Activated CD4-positive, alpha-beta T cell treated with anti-CD3 and anti-CD28 coated beads, Interleukin-2, amount 10 ng/mL, durations not matched to agents 7 days and 5 days (primary cell): ENCODE measurements around the gene C1orf105. TPM values are rescaled to one million over a fixed set of nuclear protein-coding genes. Genes with fewer than 3 reads are reported as not detected.

Experiments
- CTCF ChIA-PET: fragments of 350-600 bp; sonication (Branson Sonifier 250); formaldehyde crosslinking; loops from one replicate; lab custom pipeline; 2021; ENCODE audit warnings: antibody characterized with exemption; lab: Charles Lee
- POLR2A ChIA-PET: fragments of 350-600 bp; sonication (Branson Sonifier 250); formaldehyde crosslinking; loops from one replicate; lab custom pipeline; 2021; ENCODE audit warnings: antibody characterized with exemption; lab: Charles Lee
- DNase-seq: peaks from one replicate; pipeline ENCODE4 v3.0.0-alpha.2; 2020
- H3K27ac Mint-ChIP-seq: one replicate; pipeline ENCODE4 v1.8.0; 2021; ENCODE audit warnings: mild to moderate bottlenecking, moderate library complexity, mixed read lengths
- H3K27me3 Mint-ChIP-seq: one replicate; pipeline ENCODE4 v1.8.0; 2021; ENCODE audit warnings: mixed read lengths
- H3K36me3 Mint-ChIP-seq: one replicate; pipeline ENCODE4 v1.8.0; 2021; ENCODE audit warnings: low read depth, mixed read lengths
- H3K4me1 Mint-ChIP-seq: one replicate; pipeline ENCODE4 v1.8.0; 2021; ENCODE audit warnings: mixed read lengths
- H3K4me3 Mint-ChIP-seq: one replicate; pipeline ENCODE4 v1.8.0; 2021; ENCODE audit warnings: mild to moderate bottlenecking, moderate library complexity, mixed read lengths
- H3K9me3 Mint-ChIP-seq: one replicate; pipeline ENCODE4 v1.8.0; 2021; ENCODE audit warnings: mixed read lengths
- total RNA-seq, 2 experiments: library from RNA; stranded (reverse); gene quantifications; one replicate each; pipeline ENCODE4 v1.2.3, GENCODE V29; 2021

The C1orf105 gene
- total RNA-seq, 2 experiments from 2014 or later, result not detected

GRCh38 chr1:172453153-172453545 lies 32.7 kb downstream of the C1orf105 start:
- Mint-ChIP-seq H3K4me3 (no peak overlapping the region), H3K9me3 (no peaks in the 10 kb centered on the region), H3K4me1 (peaks cover 27% of the 10 kb centered on the region), H3K27ac (no peak overlapping the region), H3K36me3 (no peaks in the 10 kb centered on the region), H3K27me3 (no peaks in the 10 kb centered on the region)
- ChIA-PET CTCF (interaction anchor here (0.8 kb wide), 1 partner anchor 10 kb away, joined by 3 read pairs; the partner anchor contains the start of gene PIGC), POLR2A (no interaction called here)
- DNase-seq, result no peak

DNA sequence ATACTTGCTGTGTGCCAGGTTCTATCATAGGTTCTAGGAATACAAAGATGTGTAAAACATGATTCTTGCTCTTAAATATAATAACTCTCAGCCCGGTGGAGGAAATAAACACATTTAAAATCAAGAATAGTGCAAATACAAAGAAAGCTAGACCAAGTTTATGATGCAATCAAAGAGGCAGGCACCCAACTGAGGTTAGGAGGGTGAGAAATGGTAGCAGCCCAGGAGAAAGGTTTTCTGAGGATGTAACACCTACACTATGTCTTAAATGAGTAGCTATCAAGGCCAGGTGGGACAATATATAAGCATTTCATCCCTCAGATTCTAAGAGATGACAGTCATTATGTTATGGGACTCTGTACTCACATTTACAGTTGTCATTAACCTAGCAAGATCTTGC lies 33.1 kb downstream of the C1orf105 start:
- Mint-ChIP-seq H3K4me3 (no peak overlapping the region), H3K27ac (no peak overlapping the region), H3K36me3 (no peaks in the 10 kb centered on the region), H3K9me3 (no peaks in the 10 kb centered on the region), H3K4me1 (peaks cover 27% of the 10 kb centered on the region), H3K27me3 (no peaks in the 10 kb centered on the region)
- POLR2A ChIA-PET, result no interaction called here
- no peak for DNase-seq
- CTCF ChIA-PET, result interaction anchor here (1.1 kb wide), 1 partner anchor 10 kb away, joined by 4 read pairs; the partner anchor contains the start of gene PIGC

- no peak overlapping the region for H3K4me3 Mint-ChIP-seq
These were observed 35.0 kb downstream of the C1orf105 start for GRCh38 chr1:172455451-172455850.

GRCh38 chr1:172456344-172456769 lies 35.9 kb downstream of the C1orf105 start:
- no peaks in the 10 kb centered on the region for H3K36me3 Mint-ChIP-seq
- H3K9me3 Mint-ChIP-seq, result no peaks in the 10 kb centered on the region
- no peak overlapping the region for H3K4me3 Mint-ChIP-seq
- ChIA-PET POLR2A (no interaction called here), CTCF (interaction anchor here (0.7 to 2.8 kb wide), 4 partner anchors 9 to 817 kb away, joined by 3 to 7 read pairs (median 4); partner anchors contain the start of gene PIGC)
- no peak overlapping the region for H3K27ac Mint-ChIP-seq
- no peak for DNase-seq
- H3K4me1 Mint-ChIP-seq, result peaks cover 4% of the 10 kb centered on the region
- peaks cover 23% of the 10 kb centered on the region for H3K27me3 Mint-ChIP-seq

More at GRCh38 chr1:172455451-172455850, 35.0 kb downstream of the C1orf105 start:
- ChIA-PET CTCF (interaction anchor here (1.1 kb wide), 1 partner anchor 11 kb away, joined by 4 read pairs; the partner anchor contains the start of gene PIGC), POLR2A (no interaction called here)
- no peak for DNase-seq
- peaks cover 13% of the 10 kb centered on the region for H3K4me1 Mint-ChIP-seq
- no peaks in the 10 kb centered on the region for H3K36me3 Mint-ChIP-seq
- H3K27me3 Mint-ChIP-seq, result peaks cover 16% of the 10 kb centered on the region
- H3K27ac Mint-ChIP-seq, result no peak overlapping the region
- H3K9me3 Mint-ChIP-seq, result no peaks in the 10 kb centered on the region

- POLR2A ChIA-PET, result no interaction called here
- CTCF ChIA-PET, result interaction anchor here (1.4 to 2.8 kb wide), 4 partner anchors 8 to 14 kb away, joined by 3 to 8 read pairs (median 6); partner anchors contain the start of gene PIGC
- DNase-seq, result no peak
- Mint-ChIP-seq H3K27me3 (peaks cover 27% of the 10 kb centered on the region), H3K36me3 (no peaks in the 10 kb centered on the region), H3K9me3 (no peaks in the 10 kb centered on the region), H3K4me3 (no peak overlapping the region), H3K27ac (no peak overlapping the region), H3K4me1 (no peaks in the 10 kb centered on the region)
These were observed 37.1 kb downstream of the C1orf105 start for GRCh38 chr1:172457479-172458130.

GRCh38 chr1:172460177-172460576 lies 39.7 kb downstream of the C1orf105 start:
- POLR2A ChIA-PET, result no interaction called here
- CTCF ChIA-PET, result no interaction called here
- no peaks in the 10 kb centered on the region for H3K9me3 Mint-ChIP-seq
- no peak overlapping the region for H3K4me3 Mint-ChIP-seq
- H3K27me3 Mint-ChIP-seq, result peaks cover 27% of the 10 kb centered on the region
- H3K36me3 Mint-ChIP-seq, result no peaks in the 10 kb centered on the region
- DNase-seq, result no peak
- no peak overlapping the region for H3K27ac Mint-ChIP-seq
- H3K4me1 Mint-ChIP-seq, result peaks cover 4% of the 10 kb centered on the region

- peaks cover 27% of the 10 kb centered on the region for H3K27me3 Mint-ChIP-seq
- no peak overlapping the region for H3K4me3 Mint-ChIP-seq
- H3K4me1 Mint-ChIP-seq, result peaks cover 4% of the 10 kb centered on the region
- ChIA-PET CTCF (no interaction called here), POLR2A (no interaction called here)
- H3K36me3 Mint-ChIP-seq, result no peaks in the 10 kb centered on the region
- no peaks in the 10 kb centered on the region for H3K9me3 Mint-ChIP-seq
- no peak for DNase-seq
- H3K27ac Mint-ChIP-seq, result no peak overlapping the region
These were observed 40.4 kb downstream of the C1orf105 start for GRCh38 chr1:172460887-172461315.

GRCh38 chr1:172465617-172466016 lies 45.1 kb downstream of the C1orf105 start:
- no peaks in the 10 kb centered on the region for H3K36me3 Mint-ChIP-seq
- H3K4me1 Mint-ChIP-seq, result peaks cover 4% of the 10 kb centered on the region
- no peak overlapping the region for H3K4me3 Mint-ChIP-seq
- DNase-seq, result no peak
- H3K9me3 Mint-ChIP-seq, result no peaks in the 10 kb centered on the region
- H3K27me3 Mint-ChIP-seq, result peaks cover 9% of the 10 kb centered on the region
- CTCF ChIA-PET, result interaction anchor here (0.6 to 1.4 kb wide), 2 partner anchors 32 to 266 kb away, joined by 3 to 4 read pairs; no protein-coding TSS in a partner anchor
- POLR2A ChIA-PET, result no interaction called here
- no peak overlapping the region for H3K27ac Mint-ChIP-seq

DNA sequence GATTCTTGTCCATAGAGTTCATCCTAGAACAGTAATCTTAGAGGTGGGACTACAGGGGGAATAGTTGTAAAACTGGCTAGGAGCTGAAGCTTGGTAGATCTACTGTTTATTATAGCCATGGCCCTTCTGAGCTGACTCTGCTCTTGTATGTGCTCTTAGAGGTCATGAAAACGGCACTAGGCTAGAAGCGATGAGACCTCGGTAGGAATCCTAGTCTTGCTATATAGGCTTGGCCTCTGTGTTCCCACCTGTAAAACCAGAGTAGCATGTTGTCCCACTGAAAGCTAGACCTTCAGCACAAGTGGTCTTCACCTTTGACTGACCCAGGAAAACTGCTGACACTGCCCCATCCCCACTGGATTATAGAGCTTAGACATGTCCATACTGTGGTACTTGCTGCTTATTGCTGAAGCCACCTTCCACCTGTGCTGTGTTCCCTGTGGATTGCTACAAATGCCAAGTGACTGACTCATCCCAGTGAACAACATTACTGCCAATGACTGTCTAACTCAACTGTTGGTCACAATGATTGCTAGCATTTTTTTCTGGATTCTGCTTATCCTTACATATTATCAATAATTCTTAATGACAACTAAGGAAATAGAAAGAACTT lies 46.4 kb downstream of the C1orf105 start:
- CTCF ChIA-PET, result interaction anchor here (0.9 to 1.4 kb wide), 2 partner anchors 23 to 31 kb away, joined by 3 read pairs; partner anchors contain the start of gene PIGC
- POLR2A ChIA-PET, result no interaction called here
- Mint-ChIP-seq H3K4me3 (no peak overlapping the region), H3K4me1 (peaks cover 4% of the 10 kb centered on the region), H3K9me3 (no peaks in the 10 kb centered on the region), H3K27me3 (peaks cover 4% of the 10 kb centered on the region), H3K27ac (no peak overlapping the region), H3K36me3 (no peaks in the 10 kb centered on the region)
- DNase-seq, result no peak

GRCh38 chr1:172467446-172467845 lies 47.0 kb downstream of the C1orf105 start:
- Mint-ChIP-seq H3K36me3 (no peaks in the 10 kb centered on the region), H3K4me3 (no peak overlapping the region), H3K27ac (no peak overlapping the region), H3K9me3 (no peaks in the 10 kb centered on the region), H3K4me1 (peaks cover 4% of the 10 kb centered on the region), H3K27me3 (no peaks in the 10 kb centered on the region)
- no peak for DNase-seq
- CTCF ChIA-PET, result interaction anchor here (0.9 kb wide), 1 partner anchor 23 kb away, joined by 3 read pairs; the partner anchor contains the start of gene PIGC
- POLR2A ChIA-PET, result no interaction called here

DNA sequence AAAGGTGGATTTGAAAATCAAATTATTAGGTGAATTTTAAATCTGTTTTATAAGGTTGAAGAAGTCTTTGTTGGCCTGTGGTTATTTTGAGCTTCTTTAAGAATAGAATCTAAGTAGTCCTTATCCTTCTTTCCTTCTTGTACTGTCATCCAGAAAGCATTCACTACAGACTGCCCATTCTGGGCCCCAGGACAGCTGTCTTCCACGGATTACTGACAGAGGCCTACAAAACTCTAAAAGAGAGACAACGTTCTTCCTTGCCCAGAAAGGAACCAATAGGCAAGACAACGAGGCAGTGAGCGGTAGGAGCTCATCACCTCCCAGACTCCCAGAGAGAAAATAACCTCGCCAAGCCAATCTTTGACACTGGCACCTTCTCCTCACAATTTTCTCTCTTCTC lies 47.8 kb downstream of the C1orf105 start:
- H3K27me3 Mint-ChIP-seq, result peaks cover 1% of the 10 kb centered on the region

GRCh38 chr1:172469717-172470116 lies 49.2 kb downstream of the C1orf105 start:
- H3K9me3 Mint-ChIP-seq, result no peaks in the 10 kb centered on the region
- no peaks in the 10 kb centered on the region for H3K4me1 Mint-ChIP-seq
- DNase-seq, result no peak
- H3K4me3 Mint-ChIP-seq, result no peak overlapping the region
- H3K36me3 Mint-ChIP-seq, result no peaks in the 10 kb centered on the region
- ChIA-PET CTCF (no interaction called here), POLR2A (no interaction called here)
- no peak overlapping the region for H3K27ac Mint-ChIP-seq
- peaks cover 4% of the 10 kb centered on the region for H3K27me3 Mint-ChIP-seq

More for the DNA sequence above, 47.8 kb downstream of the C1orf105 start:
- Mint-ChIP-seq H3K4me1 (peaks cover 4% of the 10 kb centered on the region), H3K27ac (no peak overlapping the region), H3K4me3 (no peak overlapping the region), H3K9me3 (no peaks in the 10 kb centered on the region), H3K36me3 (no peaks in the 10 kb centered on the region)
- ChIA-PET POLR2A (no interaction called here), CTCF (interaction anchor here (1.5 kb wide), 1 partner anchor 11 kb away, joined by 4 read pairs; no protein-coding TSS in a partner anchor)
- DNase-seq, result no peak

DNA sequence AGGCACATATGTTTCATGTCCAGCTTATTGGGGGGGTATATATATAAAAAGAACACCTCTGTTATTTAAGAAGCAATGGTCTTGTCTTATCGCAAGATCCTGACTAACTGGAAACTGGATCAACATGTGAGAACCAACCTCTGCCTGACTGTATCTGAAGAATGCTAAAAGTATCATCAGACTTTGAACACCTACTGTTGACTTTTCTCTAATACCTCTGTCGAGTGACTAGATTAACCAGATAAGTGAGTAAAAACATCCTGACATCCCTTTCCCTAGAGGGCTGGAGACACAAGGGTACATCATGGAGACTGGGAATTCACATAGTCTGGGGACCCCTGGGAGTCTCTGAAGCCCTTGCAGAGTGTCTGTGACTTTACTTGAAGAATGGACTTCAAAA lies 49.7 kb downstream of the C1orf105 start:
- CTCF ChIA-PET, result no interaction called here
- Mint-ChIP-seq H3K4me3 (no peak overlapping the region), H3K9me3 (no peaks in the 10 kb centered on the region), H3K27ac (no peak overlapping the region), H3K4me1 (no peaks in the 10 kb centered on the region), H3K27me3 (peaks cover 5% of the 10 kb centered on the region), H3K36me3 (no peaks in the 10 kb centered on the region)
- DNase-seq, result no peak
- POLR2A ChIA-PET, result no interaction called here
